ENCODE results near the gene GPR153.

GPR153 gene

GRCh38 chr1:6267686-6268322 lies 6.9 kb upstream of the GPR153 start:
- H3K4me1 ChIP-seq (ENCODE audit: insufficient read depth, poor library complexity, severe bottlenecking) = peaks cover 14% of the 10 kb centered on the region
- no peaks in the 10 kb centered on the region for H3K9me3 ChIP-seq (ENCODE audit: severe bottlenecking)
- H3K27me3 ChIP-seq (ENCODE audit: insufficient read depth, poor library complexity, severe bottlenecking) = no peaks in the 10 kb centered on the region
- TF ChIP-seq, protein P1, sequence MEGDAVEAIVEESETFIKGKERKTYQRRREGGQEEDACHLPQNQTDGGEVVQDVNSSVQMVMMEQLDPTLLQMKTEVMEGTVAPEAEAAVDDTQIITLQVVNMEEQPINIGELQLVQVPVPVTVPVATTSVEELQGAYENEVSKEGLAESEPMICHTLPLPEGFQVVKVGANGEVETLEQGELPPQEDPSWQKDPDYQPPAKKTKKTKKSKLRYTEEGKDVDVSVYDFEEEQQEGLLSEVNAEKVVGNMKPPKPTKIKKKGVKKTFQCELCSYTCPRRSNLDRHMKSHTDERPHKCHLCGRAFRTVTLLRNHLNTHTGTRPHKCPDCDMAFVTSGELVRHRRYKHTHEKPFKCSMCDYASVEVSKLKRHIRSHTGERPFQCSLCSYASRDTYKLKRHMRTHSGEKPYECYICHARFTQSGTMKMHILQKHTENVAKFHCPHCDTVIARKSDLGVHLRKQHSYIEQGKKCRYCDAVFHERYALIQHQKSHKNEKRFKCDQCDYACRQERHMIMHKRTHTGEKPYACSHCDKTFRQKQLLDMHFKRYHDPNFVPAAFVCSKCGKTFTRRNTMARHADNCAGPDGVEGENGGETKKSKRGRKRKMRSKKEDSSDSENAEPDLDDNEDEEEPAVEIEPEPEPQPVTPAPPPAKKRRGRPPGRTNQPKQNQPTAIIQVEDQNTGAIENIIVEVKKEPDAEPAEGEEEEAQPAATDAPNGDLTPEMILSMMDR (IDR thresholded peaks at IDR 0.05; ENCODE audit: poor library complexity, severe bottlenecking) = no peak
- H3K36me3 ChIP-seq (ENCODE audit: low read depth) = peaks cover 5% of the 10 kb centered on the region; the same call in 1 of the 2 replicates
- H3K27ac ChIP-seq (ENCODE audit: poor library complexity, severe bottlenecking) = peak overlapping the region; percentile 46
- ATAC-seq (ENCODE audit: low read depth) (peak; percentile 70), DNase-seq (ENCODE audit: low spot score) (no peak)
- H3K4me3 ChIP-seq (ENCODE audit: severe bottlenecking) = no peak overlapping the region

DNA sequence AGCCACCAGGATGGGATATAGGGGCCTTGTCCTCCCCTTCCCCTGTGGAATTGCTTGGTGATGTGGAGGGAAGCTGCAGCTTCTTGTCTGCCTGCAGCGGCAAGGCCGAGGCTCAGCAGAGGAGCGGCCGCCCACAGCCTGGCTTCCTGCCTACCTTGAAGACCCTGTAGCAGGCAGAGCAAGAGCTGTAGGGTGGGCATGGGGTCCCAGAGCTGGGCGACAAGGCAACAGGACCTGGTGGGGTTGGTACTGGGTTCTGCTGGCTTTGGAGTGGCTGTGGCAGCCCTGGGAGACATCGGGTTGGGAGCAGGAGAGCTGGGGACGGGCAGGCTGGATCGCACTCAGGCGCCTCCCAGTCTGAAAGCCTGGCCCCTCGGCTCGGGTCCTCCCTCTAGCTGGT lies 5.7 kb upstream of the GPR153 start:
- H3K27ac ChIP-seq (ENCODE audit: poor library complexity, severe bottlenecking) = peak overlapping the region; percentile 46
- no peaks in the 10 kb centered on the region for H3K27me3 ChIP-seq (ENCODE audit: insufficient read depth, poor library complexity, severe bottlenecking)
- 0 out of 2 replicates have a peak, but pooled peaks cover 3% of the 10 kb centered on the region for H3K36me3 ChIP-seq (ENCODE audit: low read depth)
- H3K4me1 ChIP-seq (ENCODE audit: insufficient read depth, poor library complexity, severe bottlenecking) = peaks cover 14% of the 10 kb centered on the region
- ATAC-seq (ENCODE audit: low read depth) (no peak), DNase-seq (ENCODE audit: low spot score) (no peak)
- H3K4me3 ChIP-seq (ENCODE audit: severe bottlenecking) = no peak overlapping the region
- TF ChIP-seq, protein P1 (IDR thresholded peaks at IDR 0.05; ENCODE audit: poor library complexity, severe bottlenecking) = no peak
- H3K9me3 ChIP-seq (ENCODE audit: severe bottlenecking) = no peaks in the 10 kb centered on the region

- no peak overlapping the region for H3K27ac ChIP-seq (ENCODE audit: poor library complexity, severe bottlenecking)
- no peaks in the 10 kb centered on the region for H3K27me3 ChIP-seq (ENCODE audit: insufficient read depth, poor library complexity, severe bottlenecking)
- peaks cover 14% of the 10 kb centered on the region for H3K4me1 ChIP-seq (ENCODE audit: insufficient read depth, poor library complexity, severe bottlenecking)
- no peak overlapping the region for H3K4me3 ChIP-seq (ENCODE audit: severe bottlenecking)
- H3K36me3 ChIP-seq (ENCODE audit: low read depth) = 0 out of 2 replicates have a peak, but pooled peaks cover 3% of the 10 kb centered on the region
- TF ChIP-seq, protein P1 (IDR thresholded peaks at IDR 0.05; ENCODE audit: poor library complexity, severe bottlenecking) = no peak
- H3K9me3 ChIP-seq (ENCODE audit: severe bottlenecking) = no peaks in the 10 kb centered on the region
- ATAC-seq (ENCODE audit: low read depth) = no peak
- no peak for DNase-seq (ENCODE audit: low spot score)
These were observed 4.3 kb upstream of the GPR153 start for GRCh38 chr1:6265151-6265550.

DNA sequence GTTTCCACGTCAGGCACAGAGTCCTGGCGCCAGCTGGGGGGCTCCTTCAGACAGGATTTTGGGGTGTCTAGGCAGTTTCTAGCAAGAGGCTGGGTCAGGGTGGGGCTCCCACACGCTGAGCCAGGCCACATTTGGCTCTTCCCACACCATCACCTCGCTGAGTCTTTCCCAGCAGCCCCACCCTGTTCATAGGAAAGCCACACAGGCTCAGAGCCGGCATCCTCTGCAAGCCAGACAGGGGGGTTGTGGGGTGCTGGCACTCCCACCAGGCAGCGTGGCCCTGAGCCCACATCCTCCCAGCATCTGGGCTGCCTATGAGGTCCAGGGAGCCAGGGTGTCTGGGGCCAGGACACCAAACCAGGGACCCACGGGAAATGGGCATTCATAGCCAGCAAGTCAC lies 2.8 kb upstream of the GPR153 start:
- Histone ChIP-seq H3K36me3 (ENCODE audit: low read depth) (0 out of 2 replicates have a peak, but pooled peaks cover 3% of the 10 kb centered on the region), H3K4me1 (ENCODE audit: insufficient read depth, poor library complexity, severe bottlenecking) (peaks cover 17% of the 10 kb centered on the region), H3K9me3 (ENCODE audit: severe bottlenecking) (no peaks in the 10 kb centered on the region), H3K27ac (ENCODE audit: poor library complexity, severe bottlenecking) (no peak overlapping the region), H3K27me3 (ENCODE audit: insufficient read depth, poor library complexity, severe bottlenecking) (no peaks in the 10 kb centered on the region), H3K4me3 (ENCODE audit: severe bottlenecking) (no peak overlapping the region)
- ATAC-seq (ENCODE audit: low read depth) (no peak), DNase-seq (ENCODE audit: low spot score) (no peak)
- TF ChIP-seq, protein P1 (IDR thresholded peaks at IDR 0.05; ENCODE audit: poor library complexity, severe bottlenecking) = no peak

Data from RWPE2 (cell line).